Dermis blood vessel endothelial cell (primary cell): ENCODE data around the gene NOB1. TPM values are rescaled to one million over a fixed set of nuclear protein-coding genes. Genes with fewer than 3 reads are reported as not detected.

Source experiments
- DNase-seq: peaks from one replicate; pipeline ENCODE4 v3.0.0; 2010
- total RNA-seq: library from RNA; depleted of rRNA; stranded (reverse); fragments of >200 nt; gene quantifications from 2 replicates; pipeline ENCODE4 v1.2.3, GENCODE V29; 2014

The NOB1 gene
- total RNA-seq, 1 donor from 2014 or later, result 19.4 TPM

GRCh38 chr16:69718111-69718764, 36.5 kb downstream of the NOB1 start:
- no peak for DNase-seq

- no peak for DNase-seq
These were observed 37.7 kb downstream of the NOB1 start for GRCh38 chr16:69717066-69717465.

- no peak for DNase-seq
These were observed 41.7 kb downstream of the NOB1 start for GRCh38 chr16:69712914-69713581.

GRCh38 chr16:69712277-69712676, 42.4 kb downstream of the NOB1 start:
- DNase-seq, result no peak

GRCh38 chr16:69711115-69711740, 43.5 kb downstream of the NOB1 start:
- DNase-seq, result peak; percentile 31

- peak; percentile 78 for DNase-seq
These were observed 45.2 kb downstream of the NOB1 start for GRCh38 chr16:69709456-69710084.

- DNase-seq, result no peak
These were observed 46.6 kb downstream of the NOB1 start for GRCh38 chr16:69707920-69708683.

GRCh38 chr16:69706975-69707340, 47.8 kb downstream of the NOB1 start:
- DNase-seq, result no peak

GRCh38 chr16:69706256-69706974, 48.3 kb downstream of the NOB1 start:
- no peak for DNase-seq

GRCh38 chr16:69703638-69704037, 51.1 kb downstream of the NOB1 start:
- DNase-seq, result no peak

GRCh38 chr16:69701866-69702265, 52.9 kb downstream of the NOB1 start:
- no peak for DNase-seq

GRCh38 chr16:69701452-69701851, 53.3 kb downstream of the NOB1 start:
- DNase-seq, result no peak

GRCh38 chr16:69699915-69700314, 54.8 kb downstream of the NOB1 start:
- DNase-seq, result no peak

GRCh38 chr16:69698404-69698803, 56.3 kb downstream of the NOB1 start:
- no peak for DNase-seq

GRCh38 chr16:69693916-69694315, 60.8 kb downstream of the NOB1 start:
- DNase-seq, result no peak

- DNase-seq, result no peak
These were observed 62.5 kb downstream of the NOB1 start for GRCh38 chr16:69691980-69692911.

Other genes with a start within 250 kb of the NOB1 start
- gene NFAT5, start 189.0 kb downstream of the NOB1 start, total RNA-seq, result 30.5 and 46.1 TPM in 2 replicates
- 427 and 456 TPM in 2 replicates for gene NQO1, start 28.4 kb downstream of the NOB1 start, total RNA-seq
- 25.4 and 39.0 TPM in 2 replicates for gene WWP2, start 7.4 kb upstream of the NOB1 start, total RNA-seq
- 0.14 and 0.68 TPM in 2 replicates for gene CLEC18A, start 196.4 kb upstream of the NOB1 start, total RNA-seq